ENCODE data around the gene PTGES2. TPM values are rescaled to one million over a fixed set of nuclear protein-coding genes. Genes with fewer than 3 reads are reported as not detected.
"Not testable (repeated sequence)": the region's sequence is repeated elsewhere in the genome, so short reads cannot be mapped to it uniquely, and the experiment has no call there.

The PTGES2 gene
- total RNA-seq, 4 donors from 2014 or later: 123 to 193 (median 168) TPM

DNA sequence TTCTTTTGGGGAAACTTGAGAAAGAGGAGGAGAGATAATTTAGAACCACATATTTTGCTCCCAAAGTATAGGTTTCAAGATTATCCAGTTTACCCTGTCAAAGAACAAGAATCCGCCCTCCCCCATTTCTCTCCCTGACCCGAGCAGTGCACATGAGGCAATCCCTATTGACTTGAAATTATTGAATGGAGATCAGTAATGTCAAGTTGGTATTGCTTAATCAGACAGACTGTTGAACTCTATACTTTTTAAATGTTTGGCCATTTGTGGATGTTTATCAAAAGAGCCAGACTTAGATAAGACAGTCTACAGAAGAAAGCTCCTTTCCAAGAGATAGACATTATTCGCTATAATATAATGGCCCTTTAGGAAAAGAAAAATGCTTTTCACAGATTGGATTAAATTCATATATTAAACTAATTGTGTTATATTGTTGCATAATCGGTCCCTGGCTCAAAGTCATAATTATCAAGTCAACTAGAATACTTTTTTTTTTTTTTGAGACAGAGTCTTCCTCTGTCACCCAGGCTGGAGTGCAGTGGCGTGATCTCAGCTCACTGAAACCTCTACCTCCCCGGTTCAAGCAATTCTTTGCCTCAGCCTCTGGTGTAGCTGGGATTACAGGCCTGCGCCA is 54.2 kb downstream of the PTGES2 start:
- H3K36me3 ChIP-seq: no peaks in the 10 kb centered on the region
- TF ChIP-seq, protein P1, sequence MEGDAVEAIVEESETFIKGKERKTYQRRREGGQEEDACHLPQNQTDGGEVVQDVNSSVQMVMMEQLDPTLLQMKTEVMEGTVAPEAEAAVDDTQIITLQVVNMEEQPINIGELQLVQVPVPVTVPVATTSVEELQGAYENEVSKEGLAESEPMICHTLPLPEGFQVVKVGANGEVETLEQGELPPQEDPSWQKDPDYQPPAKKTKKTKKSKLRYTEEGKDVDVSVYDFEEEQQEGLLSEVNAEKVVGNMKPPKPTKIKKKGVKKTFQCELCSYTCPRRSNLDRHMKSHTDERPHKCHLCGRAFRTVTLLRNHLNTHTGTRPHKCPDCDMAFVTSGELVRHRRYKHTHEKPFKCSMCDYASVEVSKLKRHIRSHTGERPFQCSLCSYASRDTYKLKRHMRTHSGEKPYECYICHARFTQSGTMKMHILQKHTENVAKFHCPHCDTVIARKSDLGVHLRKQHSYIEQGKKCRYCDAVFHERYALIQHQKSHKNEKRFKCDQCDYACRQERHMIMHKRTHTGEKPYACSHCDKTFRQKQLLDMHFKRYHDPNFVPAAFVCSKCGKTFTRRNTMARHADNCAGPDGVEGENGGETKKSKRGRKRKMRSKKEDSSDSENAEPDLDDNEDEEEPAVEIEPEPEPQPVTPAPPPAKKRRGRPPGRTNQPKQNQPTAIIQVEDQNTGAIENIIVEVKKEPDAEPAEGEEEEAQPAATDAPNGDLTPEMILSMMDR (IDR thresholded peaks at IDR 0.05): no peak
- H3K4me3 ChIP-seq: no peak overlapping the region
- no peak for DNase-seq
- no peaks in the 10 kb centered on the region for H3K27me3 ChIP-seq
- no peaks in the 10 kb centered on the region for H3K9me3 ChIP-seq
- H3K27ac ChIP-seq: peak overlapping the region; percentile 73 to 79 (median 78)
- H3K4me1 ChIP-seq: peaks cover 0 to 56% (median 31%) of the 10 kb centered on the region in 4 donors

DNA sequence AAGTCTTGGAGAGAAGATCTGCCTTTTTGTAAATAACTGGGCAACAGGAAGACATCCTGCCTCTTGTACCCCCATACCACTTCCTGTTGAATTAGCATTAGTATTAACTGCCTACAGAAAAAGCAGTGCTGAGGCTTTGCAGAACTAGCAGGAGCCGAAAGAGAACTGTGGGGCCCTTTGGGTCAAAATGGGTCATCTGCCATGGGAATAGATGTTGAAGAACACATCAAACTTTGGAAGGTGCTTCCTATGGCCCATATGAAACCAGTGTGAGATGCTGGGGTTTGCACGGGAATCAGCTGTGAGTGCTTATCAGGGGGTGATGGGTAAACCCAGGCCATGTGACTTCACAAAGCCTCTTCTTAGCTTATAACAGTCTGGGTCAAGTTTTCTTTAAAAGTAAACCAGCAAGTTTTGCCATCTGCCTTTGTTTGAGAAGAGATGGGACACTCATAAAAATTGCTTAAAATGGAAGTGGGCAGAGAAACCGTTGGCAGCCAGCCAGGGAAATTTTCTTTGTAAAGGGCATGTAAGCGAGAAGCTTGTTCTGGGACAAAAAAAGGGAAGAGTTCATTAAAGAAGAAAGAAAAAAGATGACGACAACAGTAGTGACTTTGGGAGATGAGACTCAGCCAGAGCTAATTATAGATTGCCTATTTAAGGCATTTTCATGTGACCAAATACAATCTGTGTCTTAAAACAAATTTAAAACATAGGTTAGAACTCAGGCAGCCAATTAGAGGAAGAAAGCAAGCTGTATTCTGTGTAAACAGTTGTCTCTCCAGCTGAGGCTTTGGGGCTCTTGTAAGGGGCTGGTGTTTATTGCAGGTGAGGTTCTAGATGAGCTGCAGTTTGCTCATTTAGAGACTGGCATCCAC is 55.1 kb downstream of the PTGES2 start:
- peak overlapping the region; percentile 73 to 79 (median 78) for H3K27ac ChIP-seq
- H3K4me3 ChIP-seq: peak overlapping the region in 2 of 4 donors; percentile 1 to 3
- H3K36me3 ChIP-seq: no peaks in the 10 kb centered on the region
- H3K27me3 ChIP-seq: no peaks in the 10 kb centered on the region
- H3K9me3 ChIP-seq: no peaks in the 10 kb centered on the region
- DNase-seq: peak in 2 of 3 donors; percentile 82 to 92
- no peak for TF ChIP-seq POLR2A (IDR thresholded peaks at IDR 0.05)
- TF ChIP-seq, protein P1 (IDR thresholded peaks at IDR 0.05): no peak
- peaks cover 0 to 47% (median 29%) of the 10 kb centered on the region in 4 donors for H3K4me1 ChIP-seq

DNA sequence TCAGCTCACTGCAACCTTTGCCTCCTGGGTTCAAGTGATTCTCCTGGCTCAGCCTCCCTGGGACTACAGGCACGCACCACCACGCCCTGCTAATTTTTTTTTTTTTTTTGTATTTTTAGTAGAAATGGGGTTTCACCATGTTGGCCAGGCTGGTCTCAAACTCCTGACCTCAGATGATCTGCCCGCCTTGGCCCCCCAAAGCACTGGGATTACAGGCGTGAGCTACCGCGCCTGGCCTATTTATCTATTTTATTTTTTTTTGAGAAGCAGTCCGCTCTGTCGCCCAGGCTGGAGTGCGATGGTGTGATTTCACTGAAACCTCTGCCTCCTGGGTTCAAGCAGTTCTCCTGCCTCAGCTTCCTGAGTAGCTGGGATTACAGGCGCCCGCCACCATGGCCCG is 56.1 kb downstream of the PTGES2 start:
- DNase-seq: not testable (repeated sequence)

DNA sequence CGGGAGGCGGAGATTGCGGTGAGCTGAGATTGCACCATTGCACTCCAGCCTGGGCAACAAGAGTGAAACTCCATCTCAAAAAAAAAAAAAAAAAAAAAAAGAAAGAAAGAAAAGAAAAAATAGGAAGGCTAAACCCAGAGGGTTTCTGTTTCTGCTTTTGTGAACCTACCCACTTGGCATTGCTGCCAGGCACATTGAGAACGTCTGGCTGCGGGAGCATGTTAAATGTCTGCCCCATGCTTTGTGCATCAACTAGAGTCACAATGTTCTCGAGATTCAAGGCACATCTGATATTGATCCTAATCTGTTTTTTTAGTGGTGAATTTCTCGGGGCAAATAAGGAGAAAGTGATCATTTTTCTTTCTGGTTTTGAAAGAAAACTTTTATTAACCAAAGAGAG is 56.7 kb downstream of the PTGES2 start:
- Histone ChIP-seq H3K27me3 (no peaks in the 10 kb centered on the region), H3K36me3 (no peaks in the 10 kb centered on the region), H3K4me1 (peaks cover 6 to 51% (median 37%) of the 10 kb centered on the region in 4 donors), H3K9me3 (no peaks in the 10 kb centered on the region), H3K27ac (peak overlapping the region; percentile 50 to 79 (median 76)), H3K4me3 (no peak overlapping the region)
- no peak for TF ChIP-seq POLR2A (IDR thresholded peaks at IDR 0.05)
- TF ChIP-seq, protein P1 (IDR thresholded peaks at IDR 0.05): no peak
- DNase-seq: no peak

More for the DNA sequence above, 56.1 kb downstream of the PTGES2 start:
- not testable (repeated sequence) for H3K4me3 ChIP-seq, H3K9me3 ChIP-seq, H3K27me3 ChIP-seq, H3K36me3 ChIP-seq
- Histone ChIP-seq H3K27ac (peak overlapping the region; percentile 73 to 79 (median 78)), H3K4me1 (peaks cover 2 to 45% (median 33%) of the 10 kb centered on the region in 4 donors)

Other genes starting within 250 kb of the PTGES2 start
- 10 to 100 TPM in 3 of 4 donors, 1 to 10 TPM in 1; 7.7 to 88.3 (median 18.9) TPM for gene ST6GALNAC6, start 228.1 kb downstream of the PTGES2 start, total RNA-seq
- gene ST6GALNAC4, start 210.7 kb downstream of the PTGES2 start, total RNA-seq: 100 to 1,000 TPM in 1 of 4 donors, 10 to 100 TPM in 3; 39.9 to 119 (median 46.7) TPM
- gene PIP5KL1, start 197.0 kb downstream of the PTGES2 start, total RNA-seq: 1 to 10 TPM in 1 of 4 donors, not detected in 3; 2.5 TPM
- 10 to 100 TPM; 20.6 to 27.3 (median 22.1) TPM for gene DPM2, start 189.9 kb downstream of the PTGES2 start, total RNA-seq
- 100 to 1,000 TPM in 3 of 4 donors, 10 to 100 TPM in 1; 71.8 to 219 (median 122) TPM for gene EEIG1, start 146.7 kb downstream of the PTGES2 start, total RNA-seq
- gene NAIF1, start 60.4 kb downstream of the PTGES2 start, total RNA-seq: 10 to 100 TPM in 2 of 4 donors, 1 to 10 TPM in 2; 7.4 to 26.1 (median 11.8) TPM
- 10 to 100 TPM; 18.2 to 44.1 (median 28.2) TPM for gene SLC25A25, start 59.5 kb downstream of the PTGES2 start, total RNA-seq
- gene LCN2, start 21.7 kb upstream of the PTGES2 start, total RNA-seq: 100 to 1,000 TPM in 1 of 4 donors, 10 to 100 TPM in 2, 1 to 10 TPM in 1; 1.9 to 191 (median 37.1) TPM
- gene BBLN, start 32.5 kb upstream of the PTGES2 start, total RNA-seq: 10 to 100 TPM; 38.8 to 93.7 (median 70.2) TPM
- 100 to 1,000 TPM in 2 of 4 donors, 10 to 100 TPM in 2; 52.2 to 144 (median 95.3) TPM for gene CIZ1, start 63.8 kb upstream of the PTGES2 start, total RNA-seq
- gene DNM1, start 75.7 kb upstream of the PTGES2 start, total RNA-seq: 10 to 100 TPM; 14.5 to 85.8 (median 54.4) TPM
- gene GOLGA2, start 148.3 kb upstream of the PTGES2 start, total RNA-seq: 10 to 100 TPM; 45.7 to 96.7 (median 92.5) TPM
- gene SWI5, start 148.5 kb upstream of the PTGES2 start, total RNA-seq: 10 to 100 TPM; 18.3 to 27.2 (median 23.5) TPM
- gene TRUB2, start 194.7 kb upstream of the PTGES2 start, total RNA-seq: 10 to 100 TPM; 11.7 to 42.9 (median 17.4) TPM
- 100 to 1,000 TPM in 3 of 4 donors, 10 to 100 TPM in 1; 65.2 to 191 (median 132) TPM for gene COQ4, start 195.1 kb upstream of the PTGES2 start, total RNA-seq
- gene SLC27A4, start 212.8 kb upstream of the PTGES2 start, total RNA-seq: 100 to 1,000 TPM in 3 of 4 donors, 10 to 100 TPM in 1; 28.1 to 312 (median 149) TPM
- gene URM1, start 243.6 kb upstream of the PTGES2 start, total RNA-seq: 10 to 100 TPM; 24.9 to 47.7 (median 42.4) TPM